Parietal lobe (tissue), 2 donors: ENCODE measurements around the gene NFE2L2. TPM values are rescaled to one million over a fixed set of nuclear protein-coding genes. Genes with fewer than 3 reads are reported as not detected.

ENCODE experiments used
- small RNA-seq: library from RNA; depleted of rRNA; stranded (forward); fragments of <200 nt; gene quantifications from one replicate; pipeline ENCODE3, GENCODE V24; 2014; ENCODE audit warnings: low replicate concordance
- total RNA-seq: library from RNA; depleted of rRNA; stranded (reverse); fragments of >200 nt; gene quantifications from one replicate; pipeline ENCODE4 v1.2.3, GENCODE V29; 2014

NFE2L2 gene
- total RNA-seq, result 15.7 TPM

GRCh38 chr2:177264693-177265587, at the start of gene NFE2L2:
Gene NFE2L2 (minus strand): TSS chr2:177264727. CDS start chr2:177264576, 151 bp downstream.

DNA sequence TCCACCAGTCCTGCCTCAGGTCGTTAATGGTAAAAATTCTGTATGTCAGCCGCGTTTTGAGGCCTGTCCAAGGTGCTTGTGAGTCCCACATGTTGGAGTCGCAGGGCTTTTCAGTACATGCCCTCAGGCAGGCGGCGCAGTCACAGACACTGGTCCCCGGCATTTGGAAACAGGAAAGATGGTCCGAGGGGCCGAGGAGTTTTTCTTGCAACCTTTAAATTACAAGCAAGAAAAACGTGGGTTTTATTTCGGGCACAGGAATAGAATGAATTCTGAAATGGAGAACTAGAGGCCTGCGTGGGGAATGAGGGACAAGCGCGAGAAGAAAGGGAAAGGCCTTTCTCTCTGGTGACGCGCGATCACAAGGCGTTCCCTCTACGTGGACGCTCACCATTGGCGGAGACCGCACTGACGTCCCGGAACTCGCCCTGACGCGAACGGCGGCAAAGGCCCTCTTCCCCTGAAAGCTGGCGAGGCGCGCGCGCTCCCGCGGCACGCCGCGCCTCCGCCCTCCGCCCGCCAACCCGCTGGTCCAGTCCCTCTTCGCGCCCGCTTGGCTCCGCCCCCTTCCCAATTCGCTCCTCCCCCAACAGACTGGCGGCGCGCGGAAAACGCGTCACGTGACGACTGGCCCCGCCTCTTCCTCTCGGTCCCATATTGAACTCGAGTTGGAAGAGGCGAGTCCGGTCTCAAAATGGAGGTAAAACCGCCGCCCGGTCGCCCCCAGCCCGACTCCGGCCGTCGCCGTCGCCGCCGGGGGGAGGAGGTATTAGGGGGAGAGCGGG, 52.2 kb downstream of the NFE2L2 start, which contains the start of gene HNRNPA3:
Gene HNRNPA3 (plus strand): TSS at position 689 of the 785 bp plus-strand sequence. CDS start 6 bp downstream, at position 695.

Small RNAs within 50 kb of the gene (small RNA-seq; reads per million reads assigned to genes)
- gene MIR3128, result not detected
- gene MIR6512, result not detected
- gene RF00019, result not detected

Other genes with a start within 250 kb of the NFE2L2 start
- gene HNRNPA3, start 51.9 kb downstream of the NFE2L2 start, total RNA-seq, result 120 TPM
- gene AGPS, start 128.0 kb upstream of the NFE2L2 start, total RNA-seq, result 67.0 TPM